ENCODE data around the gene AIP. TPM values are rescaled to one million over a fixed set of nuclear protein-coding genes. Genes with fewer than 3 reads are reported as not detected.

Gene AIP
- polyA plus RNA-seq, 1 donor, result 48.1 TPM

DNA sequence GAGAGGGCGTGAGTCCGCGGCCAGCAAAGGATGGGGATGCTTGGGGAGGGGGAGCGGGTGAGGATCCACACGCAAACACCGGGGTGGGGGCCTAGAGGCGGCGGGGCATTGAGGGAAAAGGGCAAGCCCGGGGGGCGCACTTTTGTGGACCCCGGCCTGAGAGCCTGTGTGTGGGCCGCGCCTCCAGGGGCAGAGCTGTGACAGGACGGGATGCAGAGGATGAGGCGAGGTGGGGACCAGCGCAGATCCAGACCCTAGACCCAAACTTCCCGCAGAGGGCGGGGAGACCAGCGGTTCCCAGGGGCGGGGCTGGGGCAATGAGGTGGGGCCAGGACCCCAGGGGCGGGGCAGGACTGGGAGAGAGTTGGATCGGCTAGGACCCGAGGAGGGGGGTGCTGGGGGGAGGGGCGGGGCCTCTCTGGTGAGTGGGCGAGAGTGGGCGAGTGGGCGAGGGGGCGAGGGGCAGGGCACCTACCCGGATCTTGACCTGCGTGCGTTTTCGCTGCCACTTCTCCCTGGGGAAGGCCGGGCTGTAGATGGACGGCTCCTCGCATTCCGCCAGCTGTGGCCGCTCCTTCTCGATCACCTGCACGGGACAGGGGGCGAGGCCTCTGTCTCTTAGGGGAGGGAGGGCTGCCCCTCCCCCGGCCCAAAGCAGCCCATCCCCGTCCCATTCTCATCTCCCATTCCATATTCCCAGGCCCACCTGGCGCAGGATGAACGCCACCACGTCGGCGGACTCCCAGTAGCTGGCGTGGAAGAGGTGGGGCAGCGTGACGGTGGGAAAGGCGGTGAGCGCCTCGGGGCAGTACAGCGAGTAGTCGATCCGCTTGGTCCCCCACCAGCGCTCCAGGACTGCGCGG, 11.8 kb downstream of the AIP start:
- DNase-seq, result no peak

DNA sequence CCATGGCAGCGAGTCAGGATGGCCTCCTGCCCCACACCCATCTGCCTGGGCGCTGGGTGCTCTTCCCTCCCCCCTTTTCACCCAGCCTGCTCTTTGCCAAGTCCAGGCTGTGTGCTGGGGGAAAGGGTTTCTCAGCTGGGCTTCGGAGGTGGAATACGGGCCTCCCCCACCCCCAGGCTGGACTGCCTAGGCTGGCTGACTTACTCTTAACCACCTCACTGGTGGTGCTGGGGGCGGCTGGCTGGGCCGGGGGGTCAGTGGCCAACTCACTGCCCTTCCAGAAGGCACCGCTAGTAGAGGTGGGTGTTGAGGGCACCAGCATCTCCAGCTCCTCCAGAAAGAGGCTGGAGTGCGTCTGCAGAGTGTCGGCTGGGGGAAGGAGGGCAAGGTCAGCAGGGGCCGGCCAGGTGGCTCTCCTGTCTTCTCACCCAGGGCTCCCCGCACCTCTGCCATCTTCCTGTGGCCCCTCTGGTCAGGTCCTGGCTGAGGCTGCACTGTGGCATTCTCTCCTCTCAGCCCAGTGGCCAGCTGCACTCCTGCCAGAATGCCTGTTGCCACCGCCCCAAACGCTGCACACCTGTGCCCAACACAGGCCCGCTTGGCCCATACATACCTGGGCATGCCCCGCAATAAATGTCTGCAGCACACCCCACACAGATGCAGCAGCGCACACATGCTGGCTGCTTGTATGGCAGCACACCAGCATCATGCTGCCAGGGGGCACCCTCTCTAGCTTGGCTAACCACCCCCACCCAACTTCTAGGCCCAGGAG, 12.6 kb downstream of the AIP start:
- DNase-seq, result no peak

DNA sequence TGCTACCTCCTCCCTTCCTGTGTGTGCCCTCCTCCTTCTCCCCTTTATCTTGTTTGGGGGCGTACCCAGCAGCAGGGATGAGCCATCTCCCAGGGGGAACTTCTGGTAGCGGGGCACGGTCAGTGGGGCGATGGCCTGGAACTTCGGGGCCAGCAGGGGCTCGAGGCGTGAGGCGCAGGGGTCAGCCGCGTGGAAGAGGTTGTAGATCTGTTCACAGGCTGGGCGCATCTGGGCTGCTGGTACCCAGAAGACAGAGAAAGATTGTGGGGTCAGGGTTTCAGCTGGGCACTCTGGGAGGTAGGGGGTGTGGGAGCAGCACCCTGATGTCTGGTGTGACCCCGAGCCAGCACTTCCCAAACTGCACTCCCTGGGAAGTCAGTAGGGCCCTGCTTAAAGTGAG, 13.3 kb downstream of the AIP start:
- DNase-seq, result no peak

DNA sequence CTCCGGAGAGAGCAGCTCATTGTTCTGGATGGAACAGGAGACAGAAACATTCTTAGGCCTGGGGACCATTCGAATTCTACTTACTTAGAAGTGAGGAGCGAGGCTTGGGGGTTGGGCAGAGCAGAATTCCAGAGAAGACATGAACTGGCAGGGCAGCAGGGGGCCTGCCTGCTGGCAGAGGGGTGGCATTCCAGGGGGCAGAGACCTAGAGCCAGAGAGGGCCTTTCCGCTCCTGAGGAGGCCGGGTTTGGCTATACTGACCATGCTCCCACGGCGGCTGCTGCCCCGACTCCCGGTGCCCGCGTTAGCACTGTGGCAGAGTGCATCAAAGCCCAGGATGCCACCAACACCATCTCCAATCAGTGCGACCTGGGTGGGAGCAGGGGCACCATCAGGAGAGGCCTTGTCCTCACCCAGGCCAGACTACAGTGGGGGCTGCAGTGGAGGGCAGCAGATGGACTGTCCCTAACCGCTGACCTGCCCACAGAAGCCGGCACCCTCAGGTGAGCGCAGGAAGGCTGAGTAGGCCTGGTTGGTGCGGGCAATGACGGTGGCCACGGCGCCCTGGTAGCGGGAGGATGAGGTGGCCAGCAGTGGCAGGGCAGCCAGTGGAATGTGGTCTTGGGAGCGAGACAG, 14.9 kb downstream of the AIP start:
- DNase-seq, result no peak

DNA sequence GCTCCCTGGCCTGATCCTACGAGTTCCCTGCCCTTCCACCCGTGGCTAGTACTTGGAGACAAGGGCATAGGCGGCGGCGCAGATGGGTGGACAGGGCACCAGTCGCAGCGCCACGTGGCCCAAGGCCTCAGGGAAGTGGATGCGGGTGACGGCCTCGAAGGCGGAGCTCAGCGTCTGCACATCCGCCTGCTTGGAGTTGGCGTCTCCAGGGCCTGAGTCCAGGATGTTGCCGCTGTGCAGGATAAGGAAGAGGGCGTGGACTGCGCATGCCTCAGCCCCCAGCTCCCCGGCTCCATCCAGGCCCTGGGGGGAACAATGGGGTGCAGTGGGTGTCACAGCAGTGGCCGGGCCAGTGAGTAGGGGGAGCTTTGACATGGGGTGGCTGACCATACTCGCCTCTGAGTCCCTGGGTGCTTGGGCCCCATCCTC, 15.7 kb downstream of the AIP start:
- DNase-seq, result no peak

DNA sequence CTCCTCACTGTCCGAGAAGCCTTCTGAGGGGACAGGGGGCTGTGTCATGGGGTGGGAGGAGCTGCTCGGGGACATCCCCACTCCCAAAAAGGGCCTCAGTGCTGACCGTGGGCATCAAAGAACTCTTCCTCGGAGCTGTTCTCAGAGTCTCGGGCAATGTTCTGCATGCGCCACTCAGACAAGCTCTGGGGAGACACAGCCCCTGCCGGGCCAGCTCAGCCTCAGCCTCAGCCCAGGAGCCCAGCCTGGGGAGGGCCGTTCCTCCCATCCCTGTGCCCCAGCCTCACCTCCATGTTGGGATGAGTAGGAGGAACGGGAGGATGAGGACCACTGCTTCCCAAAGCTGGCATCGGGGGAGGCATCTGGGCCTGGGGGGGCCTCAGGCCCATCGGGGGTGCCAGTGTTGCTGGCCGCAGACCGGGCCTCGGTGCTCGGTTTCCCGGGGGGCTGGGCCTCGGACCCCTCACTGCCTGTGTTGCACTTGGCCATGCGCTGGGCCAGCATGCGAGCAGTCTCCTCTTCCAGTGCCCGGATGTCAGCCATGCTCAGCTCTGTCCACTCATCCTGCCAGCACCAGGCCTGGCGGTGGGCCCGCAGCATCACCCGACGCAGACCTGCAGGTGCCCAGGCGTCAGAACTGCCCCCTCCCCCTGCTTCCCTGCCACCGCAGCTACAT, 17.1 kb downstream of the AIP start:
- no peak for DNase-seq

DNA sequence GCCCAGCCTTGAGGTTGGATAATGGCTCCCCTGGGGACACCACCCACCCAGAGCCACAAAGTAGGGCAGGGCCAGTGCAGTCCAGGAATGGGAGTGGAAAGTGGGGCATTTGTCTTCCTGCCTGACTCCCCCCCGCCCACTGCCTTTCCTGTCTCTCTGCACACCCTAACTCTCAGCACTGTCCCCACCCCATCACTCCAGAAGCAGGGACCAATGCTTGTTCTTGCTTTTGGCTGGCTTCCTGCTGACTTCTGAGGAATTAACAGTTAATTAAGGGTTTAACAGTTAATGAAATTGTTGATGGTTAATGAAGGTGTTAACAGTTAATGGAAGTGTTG, 17.6 kb downstream of the AIP start:
- no peak for DNase-seq

DNA sequence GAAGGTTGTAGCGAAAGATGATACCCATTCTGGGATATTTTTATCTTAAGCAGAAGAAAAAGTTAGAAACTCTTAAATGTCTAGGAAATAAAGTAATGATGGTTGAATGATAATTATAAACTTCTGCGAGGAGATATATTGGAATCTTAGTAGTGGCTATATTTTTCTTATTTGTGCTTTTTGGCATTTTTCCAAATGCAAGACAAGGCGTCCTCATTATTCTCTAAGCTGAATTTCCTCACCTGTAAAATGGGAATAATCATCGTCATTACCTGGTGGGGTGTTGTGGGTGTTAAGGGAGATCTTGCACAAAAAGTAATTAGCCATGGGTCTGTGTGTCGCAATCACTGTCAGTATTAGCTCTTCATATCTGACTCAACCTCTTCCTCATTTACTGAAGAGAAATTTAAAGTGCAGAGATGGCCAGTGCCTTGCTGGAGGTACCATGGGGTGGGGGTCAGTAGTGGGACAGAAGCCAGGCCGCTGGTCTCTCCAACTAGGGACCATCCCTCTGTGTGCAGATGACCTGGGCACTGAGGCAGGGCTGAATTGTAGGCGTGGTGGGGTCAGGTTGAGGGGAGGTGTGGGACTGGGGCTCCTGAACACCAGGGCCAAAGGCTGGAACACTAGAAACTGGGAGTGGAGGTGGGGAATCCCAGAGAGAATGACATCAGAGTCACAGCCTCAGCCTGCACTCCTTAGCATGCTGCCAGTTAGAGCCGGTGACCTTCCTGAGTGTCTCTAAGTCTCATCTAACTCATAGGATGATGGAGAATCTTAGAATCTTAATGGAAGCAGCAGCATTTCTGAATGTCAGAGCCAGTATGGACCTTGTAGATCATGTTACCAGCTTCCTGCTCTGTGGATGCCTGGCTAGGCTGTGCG, 18.2 kb downstream of the AIP start:
- DNase-seq, result no peak

DNA sequence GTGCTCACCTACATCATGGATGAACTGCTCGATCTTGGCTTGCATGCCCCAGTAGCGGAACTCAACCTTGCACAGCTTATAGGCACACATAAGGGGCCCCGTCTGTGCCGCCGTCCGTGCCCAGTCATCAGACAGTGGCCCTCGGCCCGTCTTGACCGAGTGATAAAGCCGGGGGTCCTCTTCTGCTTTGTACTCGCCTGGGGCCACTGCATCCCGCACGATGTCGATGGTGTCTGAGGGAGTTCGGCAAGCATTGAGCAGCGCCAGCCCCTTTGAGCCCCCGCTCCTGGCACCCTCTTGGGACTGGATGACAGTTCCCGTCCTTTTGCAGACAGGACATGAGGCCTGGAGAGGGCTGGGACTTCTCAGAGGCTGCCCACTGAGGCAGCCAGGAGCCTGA, 19.0 kb downstream of the AIP start:
- DNase-seq, result no peak

DNA sequence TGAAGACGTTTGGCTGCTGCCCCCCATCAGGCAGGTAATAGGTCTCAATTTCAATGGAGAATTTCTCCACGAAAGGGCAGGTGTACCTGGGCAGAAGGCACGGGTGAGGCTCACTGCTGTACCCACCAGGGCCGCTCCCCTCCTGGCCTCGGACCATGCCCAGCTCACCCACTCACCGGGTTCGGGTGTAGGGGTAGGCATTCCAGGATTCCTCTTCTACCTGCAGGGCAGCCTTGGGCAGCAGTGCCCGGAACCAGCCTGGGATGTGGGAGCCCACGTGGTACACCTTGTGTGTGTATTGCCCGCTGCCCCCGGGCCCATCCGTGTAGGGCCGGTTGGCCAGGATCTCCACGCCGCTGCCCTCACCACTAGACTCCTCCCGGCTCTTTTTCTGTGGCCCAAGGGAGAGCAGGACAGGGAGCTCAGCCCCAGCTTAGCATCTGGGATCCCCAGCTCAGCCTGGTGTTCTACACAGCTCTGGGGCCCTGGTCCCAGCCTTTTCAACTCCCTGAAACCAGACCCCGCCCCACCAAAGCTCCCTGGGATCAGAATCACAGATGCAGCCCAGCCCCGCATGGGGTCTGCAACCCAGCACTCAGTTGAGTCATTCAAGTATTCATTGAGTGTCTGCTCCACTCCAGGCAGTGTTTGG, 19.6 kb downstream of the AIP start:
- DNase-seq, result no peak

DNA sequence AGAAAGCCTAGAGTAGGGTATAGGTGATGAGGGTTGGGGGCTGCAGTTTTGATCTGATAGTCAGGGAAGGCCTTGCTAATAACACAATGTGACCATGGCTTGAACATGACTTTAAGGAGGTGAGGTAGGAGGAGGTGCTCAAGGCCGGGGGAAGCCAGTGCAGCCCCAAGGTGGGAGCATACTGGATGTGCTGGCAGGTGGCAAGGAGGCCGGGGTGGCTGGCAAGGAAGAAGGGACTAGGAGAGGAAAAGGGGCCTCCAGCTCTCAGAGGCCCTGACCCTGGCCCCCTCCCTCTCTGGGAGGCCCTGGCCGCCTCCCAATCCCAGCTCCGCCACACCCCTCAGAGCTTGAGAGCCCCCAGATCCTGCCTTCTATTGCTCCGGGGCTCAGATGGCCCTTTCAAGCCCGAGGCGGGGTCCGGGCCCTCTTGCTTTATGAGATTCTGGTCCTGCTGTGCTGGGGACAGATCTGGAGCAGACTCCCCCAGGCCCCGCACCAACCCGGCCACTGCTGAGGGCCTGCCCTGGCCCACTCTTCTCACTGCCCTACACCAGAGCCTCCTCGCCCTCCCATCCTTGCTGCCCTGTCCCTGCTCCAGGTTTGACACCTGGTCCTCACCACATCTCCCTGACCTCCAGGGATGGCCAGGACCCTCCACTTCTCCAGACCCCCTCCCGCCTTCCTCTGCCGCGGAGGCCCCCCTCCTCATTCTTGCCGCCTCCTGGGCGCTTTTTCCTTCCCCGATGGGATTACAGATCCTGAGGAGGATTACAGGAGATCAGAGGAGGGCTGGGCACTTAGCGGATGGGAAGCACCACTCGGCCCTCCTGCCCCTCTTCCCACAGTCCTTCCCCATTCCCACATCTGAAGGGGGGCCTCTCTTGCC, 20.5 kb downstream of the AIP start:
- no peak for DNase-seq

DNA sequence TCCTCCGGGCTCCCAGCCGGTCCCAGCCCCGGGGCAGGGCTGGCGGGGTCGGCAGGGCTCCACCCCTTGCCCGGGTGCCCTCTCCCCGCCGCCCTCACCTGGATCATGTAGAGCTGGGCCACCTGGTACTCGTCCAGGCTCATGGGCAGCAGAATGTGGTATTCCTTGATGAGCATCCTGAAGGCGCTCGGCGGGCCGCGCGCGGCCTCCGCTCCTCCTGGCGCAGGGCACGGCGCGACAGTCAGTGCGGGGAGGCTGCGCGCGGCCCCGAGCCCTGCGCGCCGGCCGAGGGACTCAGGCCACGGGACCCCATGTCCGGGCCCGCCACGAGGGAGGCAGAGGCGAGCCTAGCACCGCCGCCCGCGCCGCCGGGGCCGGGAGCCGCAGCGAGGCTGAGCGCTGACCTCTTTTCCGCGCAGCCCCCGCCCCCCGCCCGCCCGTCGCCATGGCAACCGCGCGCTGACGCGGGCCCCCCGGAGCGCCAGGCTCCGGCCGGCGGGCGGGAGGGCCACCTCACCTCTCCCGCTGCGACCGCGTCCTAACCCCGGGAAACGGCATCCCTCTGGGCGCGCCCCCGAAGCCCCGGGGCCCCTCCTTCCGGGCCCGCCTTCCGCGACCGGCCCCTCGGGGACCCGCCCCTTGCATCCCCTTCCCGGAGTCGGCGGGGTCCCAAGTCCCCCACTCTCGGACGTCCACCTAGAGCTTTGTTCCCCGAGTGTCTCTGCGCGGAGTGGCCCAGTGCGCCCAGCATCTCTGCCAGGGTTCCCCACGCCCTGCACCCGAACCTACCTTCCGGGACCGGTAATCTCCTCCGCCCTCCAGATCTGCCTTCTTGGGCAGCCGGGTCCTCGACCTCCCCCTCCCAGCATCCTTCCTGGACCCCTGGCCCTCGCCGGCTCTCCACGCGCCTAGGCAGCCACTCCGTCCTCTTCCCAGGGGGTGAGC, 21.5 kb downstream of the AIP start:
- peak; percentile 28 for DNase-seq

DNA sequence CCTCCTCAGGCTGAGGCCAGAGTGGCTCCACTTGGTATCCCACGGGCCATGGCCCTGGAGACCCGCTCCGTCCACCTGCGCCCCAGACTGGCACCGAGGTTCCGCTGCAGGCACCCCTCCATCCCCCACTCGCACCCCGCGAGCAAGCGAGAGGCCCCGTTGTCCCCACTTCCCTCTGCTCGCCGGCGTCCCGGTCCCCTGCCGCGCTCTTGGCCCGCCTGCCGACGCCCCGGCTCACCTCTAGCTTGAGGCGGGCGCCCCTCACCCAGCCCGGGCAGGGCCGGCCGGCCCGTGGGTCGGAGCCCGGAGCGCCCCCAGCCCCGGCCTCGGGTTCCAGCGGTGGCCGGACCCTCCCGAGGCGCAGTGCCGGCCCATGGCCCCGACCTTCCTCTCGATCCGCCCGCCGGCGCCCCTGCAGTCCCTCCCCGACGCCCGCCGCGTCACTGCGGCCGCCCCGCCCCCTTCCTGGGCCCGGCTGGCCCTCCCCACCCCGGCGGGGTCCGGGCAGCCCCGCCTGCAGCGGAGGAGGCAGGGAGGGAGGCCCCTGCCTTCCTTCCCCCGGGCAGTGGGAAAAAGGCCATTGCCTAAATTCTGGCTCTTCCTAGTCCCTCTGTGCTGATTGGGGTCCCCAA, 22.2 kb downstream of the AIP start, which contains the start of gene PITPNM1:
Gene PITPNM1, minus strand, starts transcription at position 414 of the 632 bp plus-strand sequence. CDS start 1,183 bp downstream, outside the sequence.
- DNase-seq, result peak; percentile 66

DNA sequence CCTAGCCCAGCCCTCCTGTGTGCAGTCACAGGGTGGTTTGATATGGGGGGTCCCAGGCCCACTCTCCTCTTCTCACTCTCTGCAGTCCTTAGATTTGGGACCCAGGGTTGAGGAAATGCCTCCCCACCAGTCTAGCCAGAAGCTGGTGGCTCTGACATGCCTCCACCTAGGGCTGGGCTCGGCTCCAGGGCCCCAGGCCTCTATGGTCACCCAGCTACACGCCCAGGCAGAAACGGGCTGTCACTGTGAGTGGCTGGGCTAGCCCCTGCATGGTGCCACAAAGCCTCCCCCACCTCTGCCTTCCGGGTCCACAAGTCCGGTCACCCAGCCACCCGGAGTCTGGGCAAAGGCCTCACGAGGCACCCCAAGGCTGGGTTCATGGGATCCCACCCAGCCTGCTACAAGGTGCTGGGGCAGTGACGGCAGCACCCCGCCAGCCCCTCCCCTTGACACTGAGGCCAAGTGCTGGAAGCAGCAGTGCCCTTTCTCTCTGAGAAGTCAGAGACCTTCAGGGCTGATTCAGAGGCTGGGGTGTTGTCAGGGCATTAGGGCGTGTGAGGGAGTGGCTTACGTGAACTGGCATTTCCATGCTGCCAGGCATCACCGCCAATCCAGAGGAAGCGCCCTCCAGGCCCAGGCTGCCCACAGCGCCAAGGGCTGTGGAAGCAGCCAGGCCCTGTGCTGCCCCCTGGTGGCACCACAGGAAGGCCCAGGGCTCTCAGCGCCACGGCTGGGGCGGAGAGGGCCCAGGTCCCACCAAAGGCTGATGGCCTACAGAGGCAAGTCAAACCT, 23.0 kb downstream of the AIP start:
- DNase-seq, result peak; percentile 84

DNA sequence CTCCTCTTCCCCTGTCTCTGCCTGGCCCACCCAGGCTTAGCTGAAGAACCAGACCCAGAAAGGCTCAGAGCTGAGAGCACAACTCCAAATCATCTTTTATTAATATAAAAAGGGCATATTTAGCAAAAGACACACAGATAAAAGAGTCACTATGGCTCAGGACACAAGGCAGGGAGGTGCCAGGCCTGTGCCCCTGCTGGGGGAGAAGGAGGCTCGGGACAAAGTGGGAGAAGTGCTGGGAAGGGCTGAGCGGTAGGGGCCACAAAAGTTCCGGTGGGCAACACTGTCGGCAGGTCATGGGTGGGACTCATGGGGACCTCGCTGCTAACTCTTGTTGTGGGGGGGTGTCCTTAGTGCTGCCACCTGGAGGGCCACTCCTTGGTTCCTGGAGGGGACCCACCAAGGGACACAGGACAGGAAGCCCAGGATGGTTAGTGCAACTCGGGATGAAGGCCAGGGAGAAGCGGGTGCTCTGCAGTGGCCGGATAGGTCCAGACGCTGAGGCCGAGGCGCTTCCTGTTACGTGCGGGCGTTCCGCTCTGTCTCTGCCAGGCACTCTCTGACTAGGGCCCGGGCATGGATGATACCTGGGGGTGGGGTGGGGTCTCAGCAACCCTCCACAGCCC, 23.7 kb downstream of the AIP start:
- no peak for DNase-seq

DNA sequence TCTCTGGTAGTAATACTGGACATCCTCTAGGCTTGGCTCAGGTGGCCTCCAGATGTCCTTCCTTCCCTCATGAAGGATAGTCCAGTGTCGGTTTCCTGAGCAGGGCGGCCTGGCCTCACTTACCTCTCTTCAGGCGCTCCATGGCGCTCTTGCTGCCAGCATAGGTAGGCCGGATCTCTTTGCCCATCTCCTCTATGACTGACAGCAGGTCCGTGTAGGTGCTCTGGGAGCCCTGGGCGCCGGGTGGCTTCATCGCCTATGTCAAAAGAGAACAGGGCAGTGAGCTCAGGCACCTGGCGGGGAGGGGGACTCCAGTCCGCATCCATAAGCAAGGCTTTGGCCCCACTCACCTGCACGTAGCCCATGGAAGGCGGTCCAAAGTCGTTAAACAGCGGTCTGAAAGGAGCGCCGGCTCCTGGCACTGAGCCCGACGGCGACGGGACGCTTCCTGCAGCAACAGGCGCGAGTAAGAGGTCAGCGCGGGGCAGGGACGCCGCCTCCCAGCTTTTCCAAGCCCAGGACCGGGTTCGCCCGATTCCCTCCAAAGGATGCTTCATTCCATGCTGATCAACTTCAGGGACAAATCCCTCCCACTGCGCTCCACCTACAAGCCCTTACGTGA, 24.5 kb downstream of the AIP start:
- peak; percentile 48 for DNase-seq

All from hindlimb muscle (tissue), 1 donor.